ENCODE measurements around the gene MAGEB17.

GRCh38 chrX:16199343-16199742 lies 32.1 kb downstream of the MAGEB17 start:
- TF ChIP-seq CTCF (IDR thresholded peaks at IDR 0.05) (no peak), ZFX (IDR thresholded peaks at IDR 0.05; ENCODE audit: borderline replicate concordance) (no peak)
